Measurements from ENCODE around the gene ABCC11.

GRCh38 chr16:48218473-48218872 lies 28.9 kb downstream of the ABCC11 start:
- TF ChIP-seq POLR2AphosphoS5 (IDR thresholded peaks at IDR 0.05; ENCODE audit: low read depth, low read length) (no peak), POLR2A (IDR thresholded peaks at IDR 0.05; ENCODE audit: low read depth, low read length) (no peak), TAF1 (IDR thresholded peaks at IDR 0.05; ENCODE audit: borderline replicate concordance, low read depth, low read length) (no peak)

All from GM12892 (cell line).